ENCODE data around the gene LRMDA. TPM values are rescaled to one million over a fixed set of nuclear protein-coding genes. Genes with fewer than 3 reads are reported as not detected.

LRMDA gene
- total and polyA plus RNA-seq, 7 donors: 2.8 to 22.2 (median 9.0) TPM

GRCh38 chr10:75814014-75814413 is 382.6 kb downstream of the LRMDA start:
- Histone ChIP-seq H3K4me1 (no peaks in the 10 kb centered on the region), H3K4me3 (no peak overlapping the region), H3K27me3 (no peaks in the 10 kb centered on the region), H3K9me3 (no peaks in the 10 kb centered on the region), H3K27ac (no peak overlapping the region), H3K36me3 (no peaks in the 10 kb centered on the region)
- intact Hi-C loops (cut with DNase I): no loop called here
- DNase-seq: no peak
- TF ChIP-seq POLR2A (IDR thresholded peaks at IDR 0.05) (no peak), POLR2AphosphoS5 (IDR thresholded peaks at IDR 0.05) (no peak)

GRCh38 chr10:75815066-75815465 is 383.6 kb downstream of the LRMDA start:
- no peaks in the 10 kb centered on the region for H3K36me3 ChIP-seq
- TF ChIP-seq EP300 (IDR thresholded peaks at IDR 0.05): no peak
- TF ChIP-seq CTCF (IDR thresholded peaks at IDR 0.05): no peak
- TF ChIP-seq POLR2AphosphoS5 (IDR thresholded peaks at IDR 0.05): no peak
- no peak for TF ChIP-seq POLR2A (IDR thresholded peaks at IDR 0.05)
- no peak overlapping the region for H3K4me3 ChIP-seq
- H3K27ac ChIP-seq: no peak overlapping the region
- no peaks in the 10 kb centered on the region for H3K4me1 ChIP-seq
- intact Hi-C loops (cut with DNase I): no loop called here
- no peak for DNase-seq
- no peaks in the 10 kb centered on the region for H3K9me3 ChIP-seq
- H3K27me3 ChIP-seq: no peaks in the 10 kb centered on the region

GRCh38 chr10:75817198-75817597 is 385.8 kb downstream of the LRMDA start:
- TF ChIP-seq EP300 (IDR thresholded peaks at IDR 0.05): no peak
- TF ChIP-seq CTCF (IDR thresholded peaks at IDR 0.05): no peak
- no peak for TF ChIP-seq POLR2AphosphoS5 (IDR thresholded peaks at IDR 0.05)
- no peak for TF ChIP-seq POLR2A (IDR thresholded peaks at IDR 0.05)
- H3K27me3 ChIP-seq: no peaks in the 10 kb centered on the region
- H3K4me3 ChIP-seq: no peak overlapping the region
- intact Hi-C loops (cut with DNase I): no loop called here
- no peaks in the 10 kb centered on the region for H3K36me3 ChIP-seq
- no peak overlapping the region for H3K27ac ChIP-seq
- no peak for DNase-seq
- no peaks in the 10 kb centered on the region for H3K4me1 ChIP-seq
- H3K9me3 ChIP-seq: no peaks in the 10 kb centered on the region
- 49 to 64% methylated on average over 2 of the region's 2 CpGs for WGBS, 2 donors

DNA sequence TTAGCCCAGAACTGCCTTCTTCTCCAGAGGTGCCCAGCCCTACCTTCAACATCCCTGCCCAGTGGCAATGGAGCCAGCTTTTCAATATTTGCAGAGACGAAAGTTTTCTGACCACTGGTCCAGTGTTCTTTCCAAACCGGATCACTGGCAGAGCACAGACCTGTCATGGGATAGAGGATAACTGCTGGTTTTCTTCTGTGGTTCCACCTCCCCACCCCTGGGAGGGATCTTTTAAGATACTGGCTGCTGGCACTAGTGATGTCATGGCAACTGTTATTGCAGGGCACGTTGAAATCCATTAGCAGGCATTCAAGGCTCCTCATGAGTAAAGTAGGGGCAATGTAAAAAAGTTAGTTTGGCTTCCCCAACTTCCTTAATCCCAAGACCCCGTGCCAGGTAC is 387.1 kb downstream of the LRMDA start:
- H3K4me3 ChIP-seq: no peak overlapping the region
- TF ChIP-seq CTCF (IDR thresholded peaks at IDR 0.05) (no peak), POLR2A (IDR thresholded peaks at IDR 0.05) (no peak), POLR2AphosphoS5 (IDR thresholded peaks at IDR 0.05) (no peak), EP300 (IDR thresholded peaks at IDR 0.05) (no peak)
- H3K27me3 ChIP-seq: no peaks in the 10 kb centered on the region
- no peaks in the 10 kb centered on the region for H3K9me3 ChIP-seq
- no peak overlapping the region for H3K27ac ChIP-seq
- intact Hi-C loops (cut with DNase I): no loop called here
- no peak for DNase-seq
- H3K36me3 ChIP-seq: no peaks in the 10 kb centered on the region
- 65 to 73% methylated on average over 4 of the region's 4 CpGs for WGBS, 2 donors
- H3K4me1 ChIP-seq: no peaks in the 10 kb centered on the region

- peaks cover 0 to 31% (median 26%) of the 10 kb centered on the region in 4 donors for H3K4me1 ChIP-seq
- no peaks in the 10 kb centered on the region for H3K27me3 ChIP-seq
- H3K27ac ChIP-seq: no peak overlapping the region
- DNase-seq: no peak
- H3K36me3 ChIP-seq: no peaks in the 10 kb centered on the region
- H3K4me3 ChIP-seq: no peak overlapping the region
- no peak for TF ChIP-seq POLR2A (IDR thresholded peaks at IDR 0.05)
- no peak for TF ChIP-seq EP300 (IDR thresholded peaks at IDR 0.05)
- no peak for TF ChIP-seq POLR2AphosphoS5 (IDR thresholded peaks at IDR 0.05)
- TF ChIP-seq CTCF (IDR thresholded peaks at IDR 0.05): no peak
- 18 to 44% methylated on average over 5 of the region's 5 CpGs for WGBS, 2 donors
- intact Hi-C loops (cut with DNase I): no loop called here
- no peaks in the 10 kb centered on the region for H3K9me3 ChIP-seq
Observed at GRCh38 chr10:75825235-75825634, 393.8 kb downstream of the LRMDA start.

Data from sigmoid colon (tissue), 7 donors.